ENCODE results near the gene STRADA.
"Not testable (repeated sequence)": the region's sequence is repeated elsewhere in the genome, so short reads cannot be mapped to it uniquely, and the experiment has no call there.

The STRADA gene

DNA sequence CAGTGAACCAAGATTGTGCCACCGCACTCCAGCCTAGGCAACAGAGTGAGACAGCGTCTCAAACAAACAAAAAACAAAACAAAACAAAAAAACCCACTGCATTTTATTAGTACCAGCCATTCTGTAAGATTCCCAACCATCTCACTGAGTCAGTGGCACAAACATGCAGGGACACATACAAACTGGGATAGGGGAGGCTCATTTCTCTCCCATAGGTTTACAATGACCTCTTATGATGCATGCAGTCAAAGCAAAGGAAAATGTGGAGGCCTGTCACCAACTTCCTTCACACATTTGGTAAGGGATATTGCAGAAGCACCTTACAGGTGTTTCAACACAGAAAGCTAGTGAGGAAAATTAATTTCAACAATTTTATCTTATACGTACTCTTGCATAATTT, 12.4 kb upstream of the STRADA start:
- DNase-seq (ENCODE audit: low read depth): no peak

GRCh38 chr17:63753215-63753614, 11.6 kb upstream of the STRADA start:
- DNase-seq (ENCODE audit: low read depth): no peak

- DNase-seq (ENCODE audit: low read depth): no peak
Observed at GRCh38 chr17:63752707-63753106, 11.1 kb upstream of the STRADA start.

DNA sequence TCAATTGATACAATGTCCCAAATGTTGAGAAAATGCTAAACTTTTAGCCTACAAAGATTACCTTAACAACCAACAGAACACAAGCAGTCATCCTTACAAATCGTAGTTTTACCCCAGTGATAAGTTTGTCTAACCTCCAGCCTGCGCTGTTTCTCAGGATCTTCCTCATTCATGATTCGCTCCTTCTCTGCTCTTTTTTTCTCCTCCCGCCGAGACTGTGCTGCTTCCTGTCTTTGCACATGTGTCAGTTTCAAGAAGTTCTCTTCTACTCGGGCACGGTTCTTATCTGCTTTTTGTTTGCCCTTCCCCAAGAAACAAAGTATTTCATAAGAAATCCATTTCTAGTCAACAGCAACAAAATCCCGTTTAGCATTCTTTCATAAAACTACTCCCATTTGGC, 10.2 kb upstream of the STRADA start:
- DNase-seq (ENCODE audit: low read depth): no peak

GRCh38 chr17:63741143-63741407, 524 bp downstream of the STRADA start:
- no peak for DNase-seq (ENCODE audit: low read depth)

DNA sequence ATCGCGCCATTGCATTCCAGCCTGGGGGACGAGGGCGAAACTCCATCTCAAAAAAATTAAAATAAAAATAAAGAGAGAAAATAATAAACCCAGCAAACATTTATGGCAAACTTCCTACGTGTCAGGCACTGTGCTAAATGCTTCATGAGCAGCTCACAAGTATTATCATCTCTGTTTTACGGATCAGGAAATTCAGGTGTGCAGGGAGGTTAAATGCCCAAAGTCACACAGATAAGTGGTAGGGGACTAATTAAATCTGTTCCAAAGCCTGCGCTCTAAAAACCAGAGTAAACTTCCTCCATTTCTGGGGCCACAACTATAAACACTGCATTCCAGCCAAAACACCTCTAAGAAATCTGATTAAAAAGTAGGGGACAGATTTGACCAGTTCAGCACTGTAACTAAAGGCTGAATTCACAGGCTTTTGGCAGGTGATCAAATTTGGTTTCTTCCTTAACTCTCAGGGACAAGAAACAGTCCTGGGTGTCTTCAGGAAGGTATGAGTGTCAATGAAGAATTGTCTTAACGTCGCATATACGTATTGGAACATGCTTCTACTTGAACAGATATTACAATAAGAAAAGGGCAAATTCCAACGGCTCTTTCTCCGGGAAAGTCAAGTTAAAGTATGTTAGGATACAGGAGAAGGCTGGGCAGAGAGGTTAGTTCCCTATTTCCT, 996 bp downstream of the STRADA start:
- no peak for DNase-seq (ENCODE audit: low read depth)

DNA sequence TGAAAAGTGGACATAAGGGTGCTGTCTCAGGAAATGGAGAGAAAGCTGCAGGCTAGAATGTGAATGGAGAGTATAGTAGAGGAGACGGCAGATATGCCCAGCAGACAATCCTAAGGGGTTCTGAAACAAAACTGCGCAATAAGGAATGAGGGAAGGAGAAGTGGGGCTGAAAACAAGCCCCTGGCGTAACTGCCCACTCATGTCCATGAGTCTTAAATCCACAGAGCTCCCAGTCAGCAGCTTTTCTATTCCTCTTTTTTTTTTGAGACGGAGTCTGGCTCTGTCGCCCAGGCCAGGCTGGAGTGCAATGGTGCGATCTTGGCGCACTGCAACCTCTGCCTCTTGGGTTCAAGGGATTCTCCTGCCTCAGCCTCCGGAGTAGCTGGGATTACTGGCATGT, 5.9 kb downstream of the STRADA start:
- no peak for DNase-seq (ENCODE audit: low read depth)

- DNase-seq (ENCODE audit: low read depth): no peak
Observed at GRCh38 chr17:63722403-63722802, 19.2 kb downstream of the STRADA start.

GRCh38 chr17:63720194-63720593, 21.4 kb downstream of the STRADA start:
- DNase-seq (ENCODE audit: low read depth): not testable (repeated sequence)

DNA sequence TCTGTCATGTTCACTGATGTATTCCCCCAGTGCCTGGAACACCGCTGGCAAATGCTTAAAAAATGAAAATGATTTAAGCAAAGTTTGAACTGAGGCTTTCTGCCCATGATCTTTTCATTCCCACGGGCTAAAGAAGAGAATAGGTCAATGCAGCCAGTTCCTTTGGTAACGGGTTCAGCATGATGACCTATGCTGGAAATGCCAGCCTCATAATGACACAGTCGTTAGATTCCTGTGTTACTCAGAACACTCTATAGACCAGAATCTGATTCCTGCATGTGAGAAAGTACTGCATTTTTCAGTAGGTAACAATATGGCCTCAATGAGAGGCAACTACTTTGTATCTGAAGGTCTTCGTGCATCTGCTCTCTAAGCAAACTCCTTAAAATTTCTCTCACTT, 22.6 kb downstream of the STRADA start:
- DNase-seq (ENCODE audit: low read depth): no peak

- no peak for DNase-seq (ENCODE audit: low read depth)
Observed at GRCh38 chr17:63716426-63716825, 25.2 kb downstream of the STRADA start.

DNA sequence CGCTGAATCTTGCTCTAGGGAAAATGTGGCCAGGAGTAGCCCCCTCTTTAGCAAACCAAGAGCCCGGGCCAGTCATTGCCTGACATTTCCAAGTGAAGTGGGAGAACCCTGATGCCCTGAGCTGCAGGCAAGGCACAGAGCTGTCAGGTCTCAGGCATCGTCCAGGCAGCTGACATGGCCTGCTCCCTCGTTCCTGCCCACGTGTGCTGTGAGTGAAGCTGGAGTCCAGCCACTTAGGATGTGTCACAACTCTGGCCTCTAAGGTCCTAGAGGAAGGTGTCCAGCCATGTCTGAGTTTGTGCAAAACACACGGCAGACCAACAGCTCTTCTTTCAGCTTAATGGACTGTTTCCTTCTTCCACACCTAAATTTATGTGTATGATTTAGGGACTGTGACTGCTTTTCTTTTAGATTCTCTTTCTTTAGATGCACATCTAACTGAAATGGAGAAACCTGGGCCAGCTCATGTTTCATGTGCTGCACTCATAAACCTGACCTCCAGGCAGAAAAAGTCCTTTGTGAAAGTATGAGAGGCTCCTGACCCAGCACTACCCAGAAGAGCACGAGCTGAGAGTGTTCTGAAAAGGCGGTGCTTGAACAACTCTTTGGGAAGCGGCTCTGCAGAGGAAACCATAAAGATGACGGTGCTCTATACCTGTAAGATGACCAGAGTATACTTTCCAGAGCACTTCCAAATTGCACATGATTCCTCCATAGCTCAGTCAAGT, 26.9 kb downstream of the STRADA start:
- no peak for DNase-seq (ENCODE audit: low read depth)

DNA sequence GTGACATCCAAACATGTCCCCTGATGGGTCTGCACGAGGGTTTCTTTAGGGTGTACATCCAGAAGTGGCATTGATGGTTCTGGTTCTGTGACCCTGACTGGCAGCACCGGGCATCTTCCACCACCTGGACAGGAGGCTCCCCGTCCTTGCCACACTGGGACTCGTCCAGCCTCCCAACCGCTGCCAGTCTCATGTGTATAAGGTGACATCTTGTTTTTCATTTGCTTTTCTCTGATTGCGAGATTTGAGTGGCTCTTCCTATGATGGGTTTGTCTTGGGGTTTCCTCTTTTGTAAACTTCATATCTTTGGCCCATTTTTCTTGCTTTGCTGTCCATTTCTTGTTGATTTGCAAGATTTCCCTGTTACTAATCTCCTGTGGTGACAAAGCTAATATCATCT, 32.5 kb downstream of the STRADA start:
- DNase-seq (ENCODE audit: low read depth): no peak

DNA sequence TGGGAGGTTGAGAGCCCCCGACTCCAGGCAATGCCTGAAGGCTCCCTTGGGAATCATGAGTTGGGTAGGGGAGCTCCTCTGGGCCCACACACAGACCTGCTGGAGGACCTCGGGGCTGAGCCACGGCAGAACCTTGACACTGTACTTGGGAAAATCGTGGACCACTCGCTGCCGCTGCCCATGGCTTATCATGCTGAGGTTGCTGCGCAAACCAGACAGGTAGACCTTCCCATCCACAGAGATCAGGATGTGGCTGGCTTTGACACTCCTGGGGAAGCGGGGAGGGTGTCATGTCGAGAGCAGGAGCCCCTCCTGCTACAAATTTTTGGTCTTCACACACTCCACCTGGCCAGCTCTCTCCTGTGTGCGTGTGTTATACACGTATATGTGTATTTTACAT, 34.4 kb downstream of the STRADA start:
- no peak for DNase-seq (ENCODE audit: low read depth)

DNA sequence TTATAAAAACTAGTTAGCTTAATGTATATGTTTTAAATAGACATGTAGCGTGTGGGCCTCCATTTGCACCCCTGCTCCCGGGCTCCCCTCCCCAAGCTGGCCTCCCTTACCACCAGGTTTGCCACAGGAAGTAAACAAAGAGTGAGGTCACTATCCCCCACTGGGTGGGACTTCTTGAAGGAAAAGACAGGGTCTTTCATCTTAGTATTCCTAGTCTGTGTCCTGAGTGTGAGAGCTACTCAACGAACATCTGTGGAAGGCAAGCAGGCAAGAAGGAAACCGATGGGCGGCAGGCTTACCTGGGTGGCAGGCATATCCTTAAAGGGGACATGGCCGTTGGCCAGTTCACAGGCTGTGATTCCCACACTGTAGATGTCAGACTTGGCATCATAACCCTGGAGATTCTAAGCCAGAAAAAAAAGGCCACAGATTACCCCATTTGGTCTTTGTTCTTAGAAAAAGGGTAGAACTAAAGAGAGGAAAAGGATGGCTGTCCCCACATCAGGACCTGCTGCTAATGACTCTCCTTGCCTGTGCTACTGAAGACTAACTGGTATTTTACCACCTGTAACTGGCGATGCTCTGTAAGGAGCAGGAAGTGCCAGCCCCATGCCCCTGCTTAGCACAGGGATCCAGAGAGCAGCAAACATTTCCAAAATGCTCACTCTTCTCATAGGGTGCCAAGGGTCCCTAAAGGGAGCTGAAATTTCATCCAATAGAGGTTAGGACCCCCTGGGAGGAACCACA, 35.1 kb downstream of the STRADA start:
- no peak for DNase-seq (ENCODE audit: low read depth)

DNA sequence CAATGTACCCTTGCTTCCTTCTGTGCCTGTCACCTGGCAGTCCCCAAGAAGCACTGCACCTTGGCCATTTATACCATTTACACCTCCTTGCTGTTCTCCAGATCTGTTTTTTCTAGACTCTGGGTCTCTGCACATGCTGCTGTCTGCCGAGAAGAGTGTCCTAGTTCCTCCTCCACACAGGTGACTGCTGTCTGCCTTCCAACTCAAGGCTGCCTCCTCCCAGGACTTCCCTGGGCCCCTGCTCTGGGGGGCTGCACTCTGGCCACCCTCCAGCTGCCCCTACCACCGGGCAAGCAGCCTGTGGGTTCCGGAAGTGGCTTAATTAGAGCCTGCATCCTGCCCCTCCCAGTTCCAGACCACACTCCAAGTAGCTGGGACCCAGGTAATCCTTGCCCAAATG, 35.9 kb downstream of the STRADA start:
- DNase-seq (ENCODE audit: low read depth): no peak

DNA sequence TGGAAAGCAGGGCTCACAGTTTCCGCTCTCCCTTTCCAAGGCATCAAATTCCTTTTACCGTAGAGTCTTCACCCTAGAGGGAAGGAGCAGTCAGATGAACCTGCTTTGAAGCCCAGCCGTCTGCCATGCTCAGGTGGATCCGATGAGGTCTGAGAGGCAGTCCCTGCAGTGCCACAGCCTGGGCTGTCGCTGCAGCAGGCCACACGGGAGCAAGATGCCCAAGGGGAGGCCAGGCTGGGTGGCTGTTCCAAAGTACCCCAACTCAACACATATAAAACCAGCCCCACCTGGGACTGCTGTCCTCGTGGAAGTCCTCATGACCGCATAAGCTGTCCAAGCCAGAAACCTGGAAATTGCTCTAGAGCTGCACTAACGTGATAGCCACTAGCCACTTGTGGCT, 36.8 kb downstream of the STRADA start:
- no peak for DNase-seq (ENCODE audit: low read depth)

GRCh38 chr17:63704259-63704576, 37.4 kb downstream of the STRADA start:
- DNase-seq (ENCODE audit: low read depth): no peak

- DNase-seq (ENCODE audit: low read depth): no peak
Observed at GRCh38 chr17:63703556-63704258, 37.9 kb downstream of the STRADA start.

DNA sequence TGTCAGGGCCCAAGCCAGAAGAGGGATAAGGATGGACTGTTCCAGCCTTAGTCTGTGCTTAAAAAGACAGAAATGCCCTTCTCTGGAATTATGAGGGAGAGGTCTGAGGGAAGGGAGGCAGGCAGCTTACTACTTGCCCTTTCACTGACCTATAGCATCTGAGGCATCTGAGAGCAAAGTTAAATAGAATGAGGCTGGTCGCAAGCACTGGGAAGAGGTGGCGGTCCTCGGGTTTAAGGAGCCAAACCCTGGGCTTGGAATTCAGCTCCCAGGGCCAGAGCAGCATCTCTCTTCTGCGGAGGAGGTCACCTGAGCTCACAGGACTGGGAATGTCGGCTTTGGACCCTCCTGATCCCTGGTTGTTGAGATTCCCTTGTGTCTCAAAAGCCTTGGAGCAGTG, 38.6 kb downstream of the STRADA start:
- DNase-seq (ENCODE audit: low read depth): no peak

GRCh38 chr17:63702721-63703015, 38.9 kb downstream of the STRADA start:
- no peak for DNase-seq (ENCODE audit: low read depth)

- DNase-seq (ENCODE audit: low read depth): peak; percentile 62
Observed at GRCh38 chr17:63701868-63702720, 39.5 kb downstream of the STRADA start.
